Ascending aorta (tissue), 2 donors: ENCODE data around the gene ANKRD35. TPM values are rescaled to one million over a fixed set of nuclear protein-coding genes. Genes with fewer than 3 reads are reported as not detected.

Experiments used
- DNase-seq, 2 donors: peaks; one replicate each; pipeline ENCODE4 v3.0.0-alpha.2; 2019; ENCODE audit warnings: low spot score in 2 of 2
- H3K27ac ChIP-seq, 2 donors: fragments of 200-600 bp; sonication (generic); one replicate each; pipeline ENCODE4 v1.5.1; 2016 to 2017; ENCODE audit warnings: mild to moderate bottlenecking in 1 of 2
- H3K27me3 ChIP-seq: fragments of 200-600 bp; sonication (generic); one replicate; pipeline ENCODE4 v1.5.1; 2017
- H3K36me3 ChIP-seq, 2 donors: fragments of 200-600 bp; sonication (generic); one replicate each; pipeline ENCODE4 v1.5.1; 2016
- H3K4me1 ChIP-seq, 2 donors: fragments of 200-600 bp; sonication (generic); one replicate each; pipeline ENCODE4 v1.5.1; 2016 to 2017; ENCODE audit warnings: mild to moderate bottlenecking in 1 of 2
- H3K4me3 ChIP-seq, 2 donors: fragments of 200-600 bp; sonication (generic); one replicate each; pipeline ENCODE4 v1.5.1; 2016 to 2017; ENCODE audit warnings: mild to moderate bottlenecking in 1 of 2
- H3K9me3 ChIP-seq, 2 donors: fragments of 200-600 bp; sonication (generic); one replicate each; pipeline ENCODE4 v1.5.1; 2016
- CTCF ChIP-seq, 3 experiments: fragments of 200-600 bp in 2 of 3; fragments of 450-650 bp in 1 of 3; sonication (generic) in 2 of 3; IDR thresholded peaks; one replicate each; pipeline ENCODE4 v1.5.1; 2016 to 2019; ENCODE audit warnings: antibody characterized with exemption in 3 of 3, mild to moderate bottlenecking in 1 of 3, moderate library complexity in 1 of 3
- intact Hi-C: fragments of 100-400 bp; cut with DNase I; formaldehyde crosslinking; loops from one replicate; pipeline ENCODE4 v1.15.1; 2023
- total RNA-seq: library from RNA; depleted of rRNA; stranded (reverse); fragments of >200 nt; gene quantifications from one replicate; pipeline ENCODE4 v1.1.0, GENCODE V29; 2016

The ANKRD35 gene
- total RNA-seq, 1 donor from 2014 or later: 19.9 TPM

- DNase-seq: no peak
- Histone ChIP-seq H3K4me3 (peak overlapping the region in 1 of 2 donors; percentile 70), H3K27me3 (no peaks in the 10 kb centered on the region), H3K9me3 (no peaks in the 10 kb centered on the region), H3K27ac (peak overlapping the region; percentile 48 to 63), H3K4me1 (peaks cover 12 to 31% of the 10 kb centered on the region in 2 donors), H3K36me3 (peaks cover 0 to 7% of the 10 kb centered on the region in 2 donors)
- intact Hi-C loops: no loop called here
- TF ChIP-seq CTCF (IDR thresholded peaks at IDR 0.05): no peak
Measured at GRCh38 chr1:145886816-145887215, 1.1 kb upstream of the ANKRD35 start.

GRCh38 chr1:145886390-145886789, 724 bp upstream of the ANKRD35 start:
- Histone ChIP-seq H3K36me3 (peaks cover 0 to 7% of the 10 kb centered on the region in 2 donors), H3K4me3 (peak overlapping the region; percentile 69 to 70), H3K9me3 (no peaks in the 10 kb centered on the region), H3K4me1 (peaks cover 10 to 27% of the 10 kb centered on the region in 2 donors), H3K27ac (peak overlapping the region; percentile 48 to 63), H3K27me3 (no peaks in the 10 kb centered on the region)
- DNase-seq: no peak
- TF ChIP-seq CTCF (IDR thresholded peaks at IDR 0.05): no peak
- intact Hi-C loops: no loop called here

- intact Hi-C loops: no loop called here
- Histone ChIP-seq H3K4me1 (peaks cover 5 to 10% of the 10 kb centered on the region in 2 donors), H3K4me3 (no peak overlapping the region), H3K9me3 (no peaks in the 10 kb centered on the region), H3K27me3 (no peaks in the 10 kb centered on the region), H3K36me3 (peaks cover 0 to 3% of the 10 kb centered on the region in 2 donors), H3K27ac (no peak overlapping the region)
- TF ChIP-seq CTCF (IDR thresholded peaks at IDR 0.05): no peak
- DNase-seq: no peak
Measured at GRCh38 chr1:145884675-145885074, 991 bp downstream of the ANKRD35 start.

- Histone ChIP-seq H3K4me3 (no peak overlapping the region), H3K4me1 (no peaks in the 10 kb centered on the region), H3K27ac (no peak overlapping the region), H3K36me3 (no peaks in the 10 kb centered on the region), H3K9me3 (no peaks in the 10 kb centered on the region), H3K27me3 (no peaks in the 10 kb centered on the region)
- DNase-seq: no peak
- intact Hi-C loops: no loop called here
- TF ChIP-seq CTCF (IDR thresholded peaks at IDR 0.05): no peak
Measured at GRCh38 chr1:145879775-145880174, 5.9 kb downstream of the ANKRD35 start.

GRCh38 chr1:145878724-145879123, 6.9 kb downstream of the ANKRD35 start:
- no peak overlapping the region for H3K4me3 ChIP-seq
- H3K27ac ChIP-seq: no peak overlapping the region
- DNase-seq: no peak
- intact Hi-C loops: no loop called here
- no peaks in the 10 kb centered on the region for H3K36me3 ChIP-seq
- H3K9me3 ChIP-seq: no peaks in the 10 kb centered on the region
- no peaks in the 10 kb centered on the region for H3K27me3 ChIP-seq
- no peak for TF ChIP-seq CTCF (IDR thresholded peaks at IDR 0.05)
- H3K4me1 ChIP-seq: no peaks in the 10 kb centered on the region

- H3K36me3 ChIP-seq: no peaks in the 10 kb centered on the region
- DNase-seq: no peak
- no peaks in the 10 kb centered on the region for H3K9me3 ChIP-seq
- no peak overlapping the region for H3K4me3 ChIP-seq
- H3K27ac ChIP-seq: no peak overlapping the region
- peaks cover under 1 to 1% of the 10 kb centered on the region in 2 donors for H3K4me1 ChIP-seq
- intact Hi-C loops: no loop called here
- TF ChIP-seq CTCF (IDR thresholded peaks at IDR 0.05): no peak
- H3K27me3 ChIP-seq: no peaks in the 10 kb centered on the region
Measured at GRCh38 chr1:145877923-145878486, 7.7 kb downstream of the ANKRD35 start.
